PC-9 (cell line): Measurements from ENCODE around the gene ZC3H12C. TPM values are rescaled to one million over a fixed set of nuclear protein-coding genes. Genes with fewer than 3 reads are reported as not detected.

Experiments
- BruUV-seq: library from RNA; stranded (reverse); fragments of 400-500 nt; replicated peaks from 2 replicates; lab custom pipeline; 2021; lab: Mats Ljungman, UMichigan
- CTCF ChIA-PET: fragments of 300-600 bp; sonication (Branson Sonifier 250); formaldehyde crosslinking; loops from one replicate; lab custom pipeline; 2022; ENCODE audit warnings: antibody characterized with exemption; lab: Charles Lee
- POLR2A ChIA-PET: fragments of 300-600 bp; sonication (Branson Sonifier 250); formaldehyde crosslinking; loops from one replicate; lab custom pipeline; 2022; ENCODE audit warnings: antibody characterized with exemption; ENCODE audit not compliant: unreplicated experiment; lab: Charles Lee
- DNase-seq, 2 experiments: peaks; one replicate each; pipeline versions ENCODE4 v3.0.0 to v3.0.0-alpha.2; 2015 to 2022; ENCODE audit warnings: mixed read lengths in 1 of 2
- H2AFZ ChIP-seq: fragments of 200-600 bp; sonication (generic); 2 replicates; pipeline ENCODE4 v1.8.1; 2017; ENCODE audit warnings: antibody characterized with exemption
- H3F3A ChIP-seq: fragments of 200-600 bp; sonication (generic); 2 replicates; pipeline ENCODE4 v1.8.1; 2017; ENCODE audit warnings: antibody characterized with exemption, mild to moderate bottlenecking, low read depth; ENCODE audit not compliant: insufficient read depth
- H3K27ac ChIP-seq: fragments of 200-600 bp; sonication (generic); 2 replicates; pipeline ENCODE4 v1.6.1; 2016; ENCODE audit warnings: mixed run types
- H3K27me3 ChIP-seq: fragments of 200-600 bp; sonication (generic); 2 replicates; pipeline ENCODE4 v1.6.1; 2016; ENCODE audit warnings: low read depth, mixed run types; ENCODE audit not compliant: insufficient read depth
- H3K36me3 ChIP-seq: fragments of 200-600 bp; sonication (generic); 2 replicates; pipeline ENCODE4 v1.6.1; 2016; ENCODE audit warnings: low read depth, mixed run types
- H3K4me1 ChIP-seq: fragments of 200-600 bp; sonication (generic); replicated peaks from 2 replicates; pipeline ENCODE4 v1.6.1; 2016; ENCODE audit warnings: mixed run types; ENCODE audit not compliant: insufficient read depth
- H3K4me2 ChIP-seq: fragments of 200-600 bp; sonication (generic); 2 replicates; pipeline ENCODE4 v1.6.1; 2017; ENCODE audit warnings: mixed run types
- H3K4me3 ChIP-seq: fragments of 200-600 bp; sonication (generic); 2 replicates; pipeline ENCODE4 v1.6.1; 2016; ENCODE audit warnings: mixed run types
- H3K79me2 ChIP-seq: fragments of 200-600 bp; sonication (generic); 2 replicates; pipeline ENCODE4 v1.6.1; 2017; ENCODE audit warnings: low read depth, mixed run types
- H3K9me2 ChIP-seq: fragments of 200-600 bp; sonication (generic); 2 replicates; pipeline ENCODE4 v1.8.1; 2017; ENCODE audit warnings: mild to moderate bottlenecking; ENCODE audit not compliant: insufficient read depth
- H3K9me3 ChIP-seq: fragments of 200-600 bp; sonication (generic); 2 replicates; pipeline ENCODE4 v1.8.1; 2016; ENCODE audit warnings: low read depth; ENCODE audit not compliant: insufficient read depth
- H4K20me1 ChIP-seq: fragments of 200-600 bp; sonication (generic); 2 replicates; pipeline ENCODE4 v1.8.1; 2017; ENCODE audit not compliant: insufficient read depth
- EZH2 ChIP-seq: fragments of 200-600 bp; sonication (generic); IDR thresholded peaks from 2 replicates; pipeline ENCODE4 v1.8.0; 2017; ENCODE audit warnings: antibody characterized with exemption, low read depth
- intact Hi-C: fragments of 100-400 bp; cut with micrococcal nuclease; formaldehyde crosslinking; loops from one replicate; pipeline ENCODE4 v1.10.0; 2022; ENCODE audit not compliant: unreplicated experiment
- total RNA-seq: library from RNA; stranded (reverse); gene quantifications from 2 replicates; pipeline ENCODE4 v1.2.3, GENCODE V29; 2021
- TF ChIP-seq, protein P1 (sequence below): fragments of 200-600 bp; sonication (generic); conservative IDR thresholded peaks from 2 replicates; pipeline ENCODE4 v1.6.1; 2017; ENCODE audit warnings: mixed run types, antibody characterized with exemption, mild to moderate bottlenecking, moderate library complexity

The ZC3H12C gene
- total RNA-seq, 1 experiment from 2014 or later, result 12.4 TPM

DNA sequence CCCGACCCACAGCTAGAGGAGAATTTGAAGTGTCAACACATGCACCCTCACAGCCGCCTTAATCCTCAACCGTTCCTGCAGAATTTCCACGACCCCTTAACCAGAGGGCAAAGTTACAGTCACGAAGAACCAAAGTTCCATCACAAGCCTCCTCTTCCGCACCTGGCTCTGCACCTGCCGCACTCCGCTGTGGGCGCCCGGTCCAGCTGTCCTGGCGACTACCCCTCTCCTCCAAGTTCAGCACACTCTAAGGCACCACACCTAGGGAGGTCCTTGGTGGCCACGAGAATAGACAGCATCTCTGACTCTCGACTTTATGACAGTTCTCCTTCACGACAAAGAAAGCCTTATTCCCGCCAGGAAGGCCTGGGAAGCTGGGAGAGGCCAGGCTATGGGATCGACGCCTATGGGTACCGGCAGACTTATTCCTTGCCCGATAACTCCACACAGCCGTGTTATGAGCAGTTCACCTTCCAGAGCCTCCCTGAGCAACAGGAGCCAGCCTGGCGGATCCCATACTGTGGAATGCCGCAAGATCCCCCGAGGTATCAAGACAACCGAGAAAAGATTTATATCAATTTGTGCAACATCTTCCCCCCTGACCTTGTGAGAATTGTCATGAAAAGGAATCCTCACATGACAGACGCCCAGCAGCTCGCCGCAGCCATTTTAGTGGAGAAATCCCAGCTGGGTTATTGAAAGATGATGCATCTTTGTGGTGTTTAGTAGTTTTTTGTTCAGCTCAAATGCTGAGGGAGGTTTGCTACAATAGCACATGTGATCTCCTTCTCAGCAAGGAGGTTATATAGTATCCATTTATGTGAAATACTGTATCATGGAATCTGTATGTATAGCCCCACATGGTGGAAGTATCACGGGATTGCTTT, 72.1 kb downstream of the ZC3H12C start:
- H4K20me1 ChIP-seq, result no peaks in the 10 kb centered on the region
- no peaks in the 10 kb centered on the region for H3K4me1 ChIP-seq
- no peak for DNase-seq
- no peaks in the 10 kb centered on the region for H3K9me3 ChIP-seq
- no TSS peak for BruUV-seq
- no peak overlapping the region for H3K4me3 ChIP-seq
- H3K27me3 ChIP-seq, result no peaks in the 10 kb centered on the region
- H3K27ac ChIP-seq, result no peak overlapping the region
- H2AFZ ChIP-seq, result no peak overlapping the region
- H3F3A ChIP-seq, result peaks cover 4% of the 10 kb centered on the region; the same call in 1 of the 2 replicates
- peaks cover 56% of the 10 kb centered on the region for H3K36me3 ChIP-seq
- no peaks in the 10 kb centered on the region for H3K9me2 ChIP-seq
- no peak overlapping the region for H3K4me2 ChIP-seq
- peaks cover 8% of the 10 kb centered on the region for H3K79me2 ChIP-seq
- POLR2A ChIA-PET, result interaction anchor here (0.6 kb wide), 1 partner anchor 23 kb away, joined by 3 read pairs; no protein-coding TSS in a partner anchor
- intact Hi-C loops, result no loop called here
- TF ChIP-seq, protein P1, sequence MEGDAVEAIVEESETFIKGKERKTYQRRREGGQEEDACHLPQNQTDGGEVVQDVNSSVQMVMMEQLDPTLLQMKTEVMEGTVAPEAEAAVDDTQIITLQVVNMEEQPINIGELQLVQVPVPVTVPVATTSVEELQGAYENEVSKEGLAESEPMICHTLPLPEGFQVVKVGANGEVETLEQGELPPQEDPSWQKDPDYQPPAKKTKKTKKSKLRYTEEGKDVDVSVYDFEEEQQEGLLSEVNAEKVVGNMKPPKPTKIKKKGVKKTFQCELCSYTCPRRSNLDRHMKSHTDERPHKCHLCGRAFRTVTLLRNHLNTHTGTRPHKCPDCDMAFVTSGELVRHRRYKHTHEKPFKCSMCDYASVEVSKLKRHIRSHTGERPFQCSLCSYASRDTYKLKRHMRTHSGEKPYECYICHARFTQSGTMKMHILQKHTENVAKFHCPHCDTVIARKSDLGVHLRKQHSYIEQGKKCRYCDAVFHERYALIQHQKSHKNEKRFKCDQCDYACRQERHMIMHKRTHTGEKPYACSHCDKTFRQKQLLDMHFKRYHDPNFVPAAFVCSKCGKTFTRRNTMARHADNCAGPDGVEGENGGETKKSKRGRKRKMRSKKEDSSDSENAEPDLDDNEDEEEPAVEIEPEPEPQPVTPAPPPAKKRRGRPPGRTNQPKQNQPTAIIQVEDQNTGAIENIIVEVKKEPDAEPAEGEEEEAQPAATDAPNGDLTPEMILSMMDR, result no peak
- TF ChIP-seq EZH2, result no peak
- CTCF ChIA-PET, result no interaction called here

DNA sequence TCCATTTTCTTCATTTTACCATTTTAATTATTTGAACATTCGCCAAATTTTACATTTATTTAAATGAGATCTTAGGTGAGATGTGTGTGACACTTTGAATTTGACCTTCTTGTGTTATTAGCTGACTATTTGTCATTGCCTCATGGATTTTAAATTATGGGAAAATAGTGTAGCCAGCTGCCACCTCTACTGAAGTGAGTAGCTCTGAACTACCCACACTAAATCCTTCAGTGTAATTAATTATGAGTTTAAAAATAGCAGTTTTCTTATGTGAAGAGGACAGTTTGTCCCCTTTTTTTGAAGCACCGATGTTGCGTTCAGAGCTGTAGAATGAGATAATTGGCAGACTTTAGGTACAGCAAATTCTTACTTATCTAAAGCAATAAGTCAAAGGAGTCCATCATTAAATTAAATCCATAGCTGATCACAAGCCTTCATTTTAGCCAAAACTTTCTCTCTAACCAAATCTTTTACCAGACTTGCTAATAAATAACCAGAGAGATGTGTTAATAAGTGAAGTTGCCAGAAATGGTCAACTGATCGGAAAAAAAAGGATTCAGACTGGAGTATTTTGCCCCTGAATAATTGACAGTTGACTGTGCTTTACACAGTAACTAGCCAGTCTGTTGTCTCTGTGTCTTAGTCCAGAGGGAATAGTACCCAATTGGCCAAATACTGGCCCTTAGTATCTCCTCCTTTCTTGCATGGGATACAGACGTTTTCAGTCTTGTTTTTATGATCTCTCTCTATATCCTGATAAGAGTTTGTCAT, 75.0 kb downstream of the ZC3H12C start:
- Histone ChIP-seq H3K9me3 (no peaks in the 10 kb centered on the region), H3K27ac (no peak overlapping the region), H3K4me1 (no peaks in the 10 kb centered on the region), H3K9me2 (no peaks in the 10 kb centered on the region), H3K4me3 (no peak overlapping the region), H3K27me3 (no peaks in the 10 kb centered on the region), H3K4me2 (no peak overlapping the region), H4K20me1 (no peaks in the 10 kb centered on the region), H2AFZ (no peak overlapping the region), H3K79me2 (peaks cover 8% of the 10 kb centered on the region), H3K36me3 (peaks cover 32% of the 10 kb centered on the region), H3F3A (peaks cover 6% of the 10 kb centered on the region; the same call in 1 of the 2 replicates)
- no peak for DNase-seq
- TF ChIP-seq, protein P1, result no peak
- TF ChIP-seq EZH2, result no peak
- BruUV-seq, result no TSS peak
- POLR2A ChIA-PET, result no interaction called here
- intact Hi-C loops, result no loop called here
- CTCF ChIA-PET, result no interaction called here

DNA sequence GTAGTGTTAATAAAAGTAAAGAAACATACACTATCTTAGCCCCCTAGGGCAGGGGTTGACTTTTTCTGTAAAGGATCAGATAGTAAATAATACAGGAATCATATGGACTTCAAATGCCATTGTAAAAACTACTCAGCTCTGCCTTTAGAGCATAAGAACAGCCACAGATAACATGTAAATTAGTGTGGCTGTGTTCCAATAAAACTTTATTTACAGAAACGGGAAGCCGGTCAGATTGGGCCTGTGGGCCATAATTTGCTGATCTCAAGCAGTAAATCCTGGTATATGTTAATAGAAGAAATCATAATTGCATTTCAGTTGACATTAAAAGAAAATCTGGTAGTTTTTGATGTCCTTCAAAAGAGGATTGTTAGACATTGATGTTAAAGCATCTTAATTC, 76.5 kb downstream of the ZC3H12C start:
- Histone ChIP-seq H3K27me3 (no peaks in the 10 kb centered on the region), H3K9me2 (no peaks in the 10 kb centered on the region), H3K4me3 (no peak overlapping the region), H2AFZ (no peak overlapping the region), H3K4me2 (no peak overlapping the region), H3F3A (peaks cover 21% of the 10 kb centered on the region; the same call in 1 of the 2 replicates), H3K9me3 (no peaks in the 10 kb centered on the region), H4K20me1 (no peaks in the 10 kb centered on the region), H3K4me1 (0 out of 2 replicates have a peak, but pooled peaks cover 5% of the 10 kb centered on the region), H3K27ac (no peak overlapping the region; the same call in 1 of the 2 replicates), H3K79me2 (peaks cover 8% of the 10 kb centered on the region), H3K36me3 (peaks cover 17% of the 10 kb centered on the region; the same call in 1 of the 2 replicates)
- DNase-seq, result no peak
- BruUV-seq, result no TSS peak
- intact Hi-C loops, result loop anchor here (10.0 kb wide), 1 partner anchor 655 kb away; no protein-coding TSS in a partner anchor
- ChIA-PET CTCF (no interaction called here), POLR2A (no interaction called here)
- no peak for TF ChIP-seq EZH2
- TF ChIP-seq, protein P1, result no peak
